ENCODE measurements around the gene TOMM40L. TPM values are rescaled to one million over a fixed set of nuclear protein-coding genes. Genes with fewer than 3 reads are reported as not detected.
"Not testable (repeated sequence)": the region's sequence is repeated elsewhere in the genome, so short reads cannot be mapped to it uniquely, and the experiment has no call there.

Gene TOMM40L
- total RNA-seq, 1 experiment from 2014 or later: 15.0 TPM

DNA sequence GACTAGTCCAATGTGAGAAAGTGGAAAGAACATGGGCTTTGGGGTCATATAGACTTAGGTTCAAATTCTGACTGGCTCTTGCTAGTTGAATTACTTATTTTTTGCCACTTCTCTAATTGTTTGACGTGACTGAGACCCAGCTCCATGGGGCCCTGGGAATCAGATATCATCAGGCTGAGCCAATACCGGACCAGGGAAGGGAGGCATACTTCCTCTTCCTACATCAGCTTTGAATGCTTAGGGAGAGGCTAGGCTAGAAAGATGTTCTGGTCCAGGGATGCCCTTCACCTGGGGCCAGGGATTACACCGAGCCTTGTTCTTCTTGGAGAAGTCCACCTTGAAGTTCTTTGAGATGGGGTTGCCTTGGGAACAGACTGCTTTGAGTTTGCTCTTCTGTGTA lies 15.8 kb downstream of the TOMM40L start:
- Mint-ChIP-seq H3K27ac (ENCODE audit: unreplicated experiment) (no peak overlapping the region), H3K4me3 (ENCODE audit: low read depth, unreplicated experiment) (no peak overlapping the region), H3K36me3 (ENCODE audit: insufficient read depth, unreplicated experiment) (no peaks in the 10 kb centered on the region), H3K4me1 (ENCODE audit: low read depth, unreplicated experiment) (no peaks in the 10 kb centered on the region), H3K27me3 (ENCODE audit: unreplicated experiment) (peaks cover 36% of the 10 kb centered on the region), H3K9me3 (ENCODE audit: low read depth, unreplicated experiment) (no peaks in the 10 kb centered on the region)
- no TSS peak for BruUV-seq (replicated peaks)
- CTCF ChIA-PET: no interaction called here
- DNase-seq: no peak
- intact Hi-C loops (cut with micrococcal nuclease; ENCODE audit: unreplicated experiment): no loop called here
- TF ChIP-seq, protein P1, sequence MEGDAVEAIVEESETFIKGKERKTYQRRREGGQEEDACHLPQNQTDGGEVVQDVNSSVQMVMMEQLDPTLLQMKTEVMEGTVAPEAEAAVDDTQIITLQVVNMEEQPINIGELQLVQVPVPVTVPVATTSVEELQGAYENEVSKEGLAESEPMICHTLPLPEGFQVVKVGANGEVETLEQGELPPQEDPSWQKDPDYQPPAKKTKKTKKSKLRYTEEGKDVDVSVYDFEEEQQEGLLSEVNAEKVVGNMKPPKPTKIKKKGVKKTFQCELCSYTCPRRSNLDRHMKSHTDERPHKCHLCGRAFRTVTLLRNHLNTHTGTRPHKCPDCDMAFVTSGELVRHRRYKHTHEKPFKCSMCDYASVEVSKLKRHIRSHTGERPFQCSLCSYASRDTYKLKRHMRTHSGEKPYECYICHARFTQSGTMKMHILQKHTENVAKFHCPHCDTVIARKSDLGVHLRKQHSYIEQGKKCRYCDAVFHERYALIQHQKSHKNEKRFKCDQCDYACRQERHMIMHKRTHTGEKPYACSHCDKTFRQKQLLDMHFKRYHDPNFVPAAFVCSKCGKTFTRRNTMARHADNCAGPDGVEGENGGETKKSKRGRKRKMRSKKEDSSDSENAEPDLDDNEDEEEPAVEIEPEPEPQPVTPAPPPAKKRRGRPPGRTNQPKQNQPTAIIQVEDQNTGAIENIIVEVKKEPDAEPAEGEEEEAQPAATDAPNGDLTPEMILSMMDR (IDR thresholded peaks at IDR 0.05; ENCODE audit: unreplicated experiment): no peak

DNA sequence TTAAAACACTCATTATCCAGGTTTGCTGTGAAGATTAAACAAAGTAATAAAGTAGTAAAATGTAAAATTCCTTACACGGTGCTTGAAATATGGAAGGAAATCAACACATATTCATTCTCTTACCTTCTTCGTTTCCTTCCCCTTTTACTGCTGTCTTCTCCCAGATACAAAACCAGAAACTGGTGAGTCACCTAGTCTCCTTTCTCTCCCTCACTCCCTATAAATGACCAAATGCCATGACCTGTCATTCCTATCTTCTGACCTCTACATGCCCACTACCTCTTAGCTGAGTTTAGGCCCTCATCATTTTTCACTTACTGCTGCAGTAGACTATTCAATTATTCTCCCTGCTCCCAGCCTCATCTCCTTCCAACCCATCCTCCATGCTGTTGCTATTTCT lies 16.5 kb downstream of the TOMM40L start:
- DNase-seq: no peak
- no peaks in the 10 kb centered on the region for H3K9me3 Mint-ChIP-seq (ENCODE audit: low read depth, unreplicated experiment)
- intact Hi-C loops (cut with micrococcal nuclease; ENCODE audit: unreplicated experiment): no loop called here
- H3K4me1 Mint-ChIP-seq (ENCODE audit: low read depth, unreplicated experiment): no peaks in the 10 kb centered on the region
- no peak overlapping the region for H3K27ac Mint-ChIP-seq (ENCODE audit: unreplicated experiment)
- TF ChIP-seq, protein P1 (IDR thresholded peaks at IDR 0.05; ENCODE audit: unreplicated experiment): no peak
- no peak overlapping the region for H3K4me3 Mint-ChIP-seq (ENCODE audit: low read depth, unreplicated experiment)
- peaks cover 35% of the 10 kb centered on the region for H3K27me3 Mint-ChIP-seq (ENCODE audit: unreplicated experiment)
- BruUV-seq (replicated peaks): no TSS peak
- CTCF ChIA-PET: no interaction called here
- no peaks in the 10 kb centered on the region for H3K36me3 Mint-ChIP-seq (ENCODE audit: insufficient read depth, unreplicated experiment)

DNA sequence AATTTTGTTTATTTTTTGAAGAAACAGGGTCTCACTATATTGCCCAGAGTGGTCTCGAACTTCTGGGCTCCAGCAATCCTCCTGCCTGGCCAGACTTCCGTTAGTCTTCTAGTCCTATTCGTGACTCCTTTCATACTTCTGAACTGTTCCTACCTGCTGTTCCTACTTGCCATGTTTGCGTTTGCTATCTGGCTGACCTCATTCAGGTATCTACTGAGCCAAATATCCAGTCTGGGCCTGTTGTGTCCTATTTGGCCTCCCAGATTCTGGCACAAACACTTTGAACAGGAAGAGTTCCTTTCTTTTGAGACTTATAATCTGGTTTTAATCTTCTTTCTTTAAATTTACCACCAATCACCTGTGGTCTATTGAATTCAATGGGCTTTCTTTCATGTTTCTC lies 19.0 kb downstream of the TOMM40L start:
- Mint-ChIP-seq H3K27me3 (ENCODE audit: unreplicated experiment) (peaks cover 30% of the 10 kb centered on the region), H3K36me3 (ENCODE audit: insufficient read depth, unreplicated experiment) (no peaks in the 10 kb centered on the region), H3K9me3 (ENCODE audit: low read depth, unreplicated experiment) (no peaks in the 10 kb centered on the region), H3K27ac (ENCODE audit: unreplicated experiment) (no peak overlapping the region), H3K4me1 (ENCODE audit: low read depth, unreplicated experiment) (no peaks in the 10 kb centered on the region), H3K4me3 (ENCODE audit: low read depth, unreplicated experiment) (no peak overlapping the region)
- no TSS peak for BruUV-seq (replicated peaks)
- TF ChIP-seq, protein P1 (IDR thresholded peaks at IDR 0.05; ENCODE audit: unreplicated experiment): no peak
- intact Hi-C loops (cut with micrococcal nuclease; ENCODE audit: unreplicated experiment): no loop called here
- no peak for DNase-seq
- CTCF ChIA-PET: interaction anchor here (0.6 kb wide), 1 partner anchor 301 kb away, joined by 6 read pairs; no protein-coding TSS in a partner anchor

DNA sequence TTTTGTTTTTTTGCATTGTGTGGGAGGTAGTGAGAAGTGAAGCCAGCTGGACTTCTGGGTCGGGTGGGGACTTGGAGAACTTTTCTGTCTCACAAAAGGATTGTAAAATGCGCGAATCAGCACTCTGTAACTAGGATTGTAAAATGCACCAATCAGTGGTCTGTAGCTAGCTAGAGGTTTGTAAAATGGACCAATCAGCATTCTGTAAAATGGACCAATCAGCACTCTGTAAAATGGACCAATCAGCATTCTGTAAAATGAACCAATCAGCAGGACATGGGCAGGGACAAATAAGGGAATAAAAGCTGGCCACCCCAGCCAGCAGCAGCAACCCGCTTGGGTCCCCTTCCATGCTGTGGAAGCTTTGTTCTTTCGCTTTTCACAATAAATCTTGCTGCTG lies 24.2 kb downstream of the TOMM40L start:
- H3K27ac Mint-ChIP-seq (ENCODE audit: unreplicated experiment); CTCF ChIA-PET; H3K4me3 Mint-ChIP-seq (ENCODE audit: low read depth, unreplicated experiment): not testable (repeated sequence)

DNA sequence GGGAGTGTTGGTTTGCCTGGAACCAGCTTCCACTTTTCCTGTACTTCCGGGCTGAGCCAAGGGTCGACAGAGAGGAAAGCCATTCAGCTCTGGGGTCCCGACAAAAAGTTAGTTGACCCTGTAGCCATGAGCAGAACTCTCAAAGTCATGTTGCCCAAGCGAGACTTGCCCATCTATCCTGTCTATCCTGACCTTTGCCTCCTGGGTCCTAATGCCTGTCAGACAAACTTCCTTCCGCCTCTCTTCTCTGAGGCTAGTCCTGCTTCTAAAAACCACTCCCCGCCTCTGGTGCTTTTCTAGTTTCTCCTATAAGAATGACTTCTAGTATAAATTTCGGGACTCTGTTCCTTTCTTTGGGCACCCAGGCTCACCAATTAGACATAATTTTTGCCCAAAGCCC lies 25.0 kb downstream of the TOMM40L start:
- H3K4me3 Mint-ChIP-seq (ENCODE audit: low read depth, unreplicated experiment): no peak overlapping the region
- intact Hi-C loops (cut with micrococcal nuclease; ENCODE audit: unreplicated experiment): no loop called here
- peaks cover 6% of the 10 kb centered on the region for H3K9me3 Mint-ChIP-seq (ENCODE audit: low read depth, unreplicated experiment)
- peaks cover 20% of the 10 kb centered on the region for H3K27me3 Mint-ChIP-seq (ENCODE audit: unreplicated experiment)
- DNase-seq: no peak
- no TSS peak for BruUV-seq (replicated peaks)
- no peaks in the 10 kb centered on the region for H3K4me1 Mint-ChIP-seq (ENCODE audit: low read depth, unreplicated experiment)
- CTCF ChIA-PET: no interaction called here
- TF ChIP-seq, protein P1 (IDR thresholded peaks at IDR 0.05; ENCODE audit: unreplicated experiment): no peak
- no peaks in the 10 kb centered on the region for H3K36me3 Mint-ChIP-seq (ENCODE audit: insufficient read depth, unreplicated experiment)
- H3K27ac Mint-ChIP-seq (ENCODE audit: unreplicated experiment): no peak overlapping the region

More for the DNA sequence above, 24.2 kb downstream of the TOMM40L start:
- H3K36me3 Mint-ChIP-seq (ENCODE audit: insufficient read depth, unreplicated experiment); intact Hi-C loops (cut with micrococcal nuclease; ENCODE audit: unreplicated experiment); BruUV-seq (replicated peaks); H3K4me1 Mint-ChIP-seq (ENCODE audit: low read depth, unreplicated experiment); DNase-seq; H3K9me3 Mint-ChIP-seq (ENCODE audit: low read depth, unreplicated experiment): not testable (repeated sequence)
- H3K27me3 Mint-ChIP-seq (ENCODE audit: unreplicated experiment): peaks cover 20% of the 10 kb centered on the region
